Measurements from ENCODE around the gene POLR3C. TPM values are rescaled to one million over a fixed set of nuclear protein-coding genes. Genes with fewer than 3 reads are reported as not detected.

POLR3C gene
- total RNA-seq, result 10 to 100 TPM; 16.0 to 19.5 TPM

GRCh38 chr1:145823565-145824498, at the start of gene POLR3C, which contains the start of gene RNF115:
Gene POLR3C, plus strand, starts transcription at chr1:145824200. Its CDS starts 1,577 bp downstream, at chr1:145825777.
Gene RNF115, minus strand, starts transcription at chr1:145824095. Its CDS starts 222 bp downstream, at chr1:145823873.
- Histone ChIP-seq H3K4me3 (peak within 1 kb of the TSS; percentile 57 to 84), H3K27ac (peak within 1 kb of the TSS; percentile 84 to 96), H3K27me3 (no peaks in the 10 kb centered on the region), H3K4me1 (peaks cover 0 to 14% of the 10 kb centered on the region in 2 donors), H3K36me3 (peaks cover 32% of the 10 kb centered on the region), H3K9me3 (no peaks in the 10 kb centered on the region)
- peak; percentile 90 for DNase-seq (ENCODE audit: low spot score)
- TF ChIP-seq CTCF (IDR thresholded peaks at IDR 0.05), result no peak

- no peaks in the 10 kb centered on the region for H3K9me3 ChIP-seq
- H3K27me3 ChIP-seq, result no peaks in the 10 kb centered on the region
- no peak overlapping the region for H3K4me3 ChIP-seq
- H3K36me3 ChIP-seq, result peaks cover under 1% of the 10 kb centered on the region
- no peak for TF ChIP-seq CTCF (IDR thresholded peaks at IDR 0.05)
- H3K27ac ChIP-seq, result peak overlapping the region; percentile 57 to 58
- no peak for DNase-seq (ENCODE audit: low spot score)
- peaks cover 0 to 24% of the 10 kb centered on the region in 2 donors for H3K4me1 ChIP-seq
Measured at GRCh38 chr1:145777357-145778145, 46.4 kb upstream of the POLR3C start.

GRCh38 chr1:145778146-145778540, 45.9 kb upstream of the POLR3C start:
- Histone ChIP-seq H3K4me3 (no peak overlapping the region), H3K4me1 (peaks cover 0 to 24% of the 10 kb centered on the region in 2 donors), H3K36me3 (no peaks in the 10 kb centered on the region), H3K27me3 (no peaks in the 10 kb centered on the region), H3K27ac (peak overlapping the region; percentile 57 to 58), H3K9me3 (no peaks in the 10 kb centered on the region)
- DNase-seq (ENCODE audit: low spot score), result no peak
- no peak for TF ChIP-seq CTCF (IDR thresholded peaks at IDR 0.05)

GRCh38 chr1:145782272-145783099, 41.5 kb upstream of the POLR3C start:
- Histone ChIP-seq H3K4me1 (peaks cover 0 to 43% of the 10 kb centered on the region in 2 donors), H3K27ac (peak overlapping the region; percentile 68 to 78), H3K9me3 (no peaks in the 10 kb centered on the region), H3K4me3 (peak overlapping the region; percentile 35 to 40), H3K36me3 (no peaks in the 10 kb centered on the region), H3K27me3 (no peaks in the 10 kb centered on the region)
- TF ChIP-seq CTCF (IDR thresholded peaks at IDR 0.05), result no peak
- no peak for DNase-seq (ENCODE audit: low spot score)

- peaks cover 0 to 38% of the 10 kb centered on the region in 2 donors for H3K4me1 ChIP-seq
- TF ChIP-seq CTCF (IDR thresholded peaks at IDR 0.05), result no peak
Measured at GRCh38 chr1:145784409-145784808, 39.6 kb upstream of the POLR3C start.

More at GRCh38 chr1:145784409-145784808, 39.6 kb upstream of the POLR3C start:
- peak overlapping the region; percentile 35 to 40 for H3K4me3 ChIP-seq
- H3K36me3 ChIP-seq, result no peaks in the 10 kb centered on the region
- no peaks in the 10 kb centered on the region for H3K27me3 ChIP-seq
- DNase-seq (ENCODE audit: low spot score), result no peak
- H3K27ac ChIP-seq, result peak overlapping the region; percentile 68 to 78
- H3K9me3 ChIP-seq, result no peaks in the 10 kb centered on the region

Measured in right atrium auricular region (tissue), 2 donors.